Esophagus squamous epithelium (tissue), 4 donors: Measurements from ENCODE around the gene CDH2.

Experiments
- CTCF ChIP-seq, 6 experiments: fragments of 450-650 bp in 4 of 6; fragments of 200-600 bp in 2 of 6; sonication (generic) in 2 of 6; IDR thresholded peaks; one replicate each; pipeline ENCODE4 v1.5.1; 2016 to 2019; ENCODE audit warnings: antibody characterized with exemption in 6 of 6, mild to moderate bottlenecking in 4 of 6, moderate library complexity in 4 of 6
- POLR2A ChIP-seq, 4 donors: fragments of 450-650 bp; IDR thresholded peaks; one replicate each; pipeline ENCODE4 v1.6.1; 2017; ENCODE audit warnings: antibody characterized with exemption in 4 of 4, mild to moderate bottlenecking in 4 of 4, moderate library complexity in 3 of 4

GRCh38 chr18:28043631-28044030 lies 133.3 kb downstream of the CDH2 start:
- TF ChIP-seq POLR2A (IDR thresholded peaks at IDR 0.05) (no peak), CTCF (IDR thresholded peaks at IDR 0.05) (no peak)
